ENCODE measurements around the gene NAPB. TPM values are rescaled to one million over a fixed set of nuclear protein-coding genes. Genes with fewer than 3 reads are reported as not detected.

NAPB gene
- total RNA-seq, 1 donor from 2014 or later = 7.5 TPM

- Mint-ChIP-seq H3K27ac (ENCODE audit: unreplicated experiment) (peak overlapping the region; percentile 12), H3K4me3 (ENCODE audit: unreplicated experiment) (no peak overlapping the region), H3K27me3 (ENCODE audit: low read depth) (no peaks in the 10 kb centered on the region)
These were observed 17.1 kb downstream of the NAPB start for GRCh38 chr20:23404196-23404595.

GRCh38 chr20:23403751-23404150 is 17.5 kb downstream of the NAPB start:
- no peak for DNase-seq (ENCODE audit: low spot score)
- peaks cover 40% of the 10 kb centered on the region for H3K4me1 Mint-ChIP-seq (ENCODE audit: low read depth)
- H3K27me3 Mint-ChIP-seq (ENCODE audit: low read depth) = no peaks in the 10 kb centered on the region
- H3K9me3 Mint-ChIP-seq (ENCODE audit: low read depth) = no peaks in the 10 kb centered on the region
- peak overlapping the region; percentile 12 for H3K27ac Mint-ChIP-seq (ENCODE audit: unreplicated experiment)
- H3K4me3 Mint-ChIP-seq (ENCODE audit: unreplicated experiment) = no peak overlapping the region
- no peak for TF ChIP-seq CTCF (IDR thresholded peaks at IDR 0.05)
- H3K36me3 Mint-ChIP-seq (ENCODE audit: low read depth) = peaks cover 2% of the 10 kb centered on the region

More at GRCh38 chr20:23404196-23404595, 17.1 kb downstream of the NAPB start:
- no peak for TF ChIP-seq CTCF (IDR thresholded peaks at IDR 0.05)
- Mint-ChIP-seq H3K36me3 (ENCODE audit: low read depth) (peaks cover 2% of the 10 kb centered on the region), H3K4me1 (ENCODE audit: low read depth) (peaks cover 37% of the 10 kb centered on the region), H3K9me3 (ENCODE audit: low read depth) (no peaks in the 10 kb centered on the region)
- no peak for DNase-seq (ENCODE audit: low spot score)

- Mint-ChIP-seq H3K27ac (ENCODE audit: unreplicated experiment) (no peak overlapping the region), H3K4me3 (ENCODE audit: unreplicated experiment) (no peak overlapping the region), H3K4me1 (ENCODE audit: low read depth) (peaks cover 33% of the 10 kb centered on the region), H3K27me3 (ENCODE audit: low read depth) (no peaks in the 10 kb centered on the region), H3K36me3 (ENCODE audit: low read depth) (peaks cover 2% of the 10 kb centered on the region), H3K9me3 (ENCODE audit: low read depth) (no peaks in the 10 kb centered on the region)
- no peak for DNase-seq (ENCODE audit: low spot score)
- no peak for TF ChIP-seq CTCF (IDR thresholded peaks at IDR 0.05)
These were observed 20.2 kb downstream of the NAPB start for GRCh38 chr20:23401051-23401450.

- peaks cover 2% of the 10 kb centered on the region for H3K36me3 Mint-ChIP-seq (ENCODE audit: low read depth)
- H3K9me3 Mint-ChIP-seq (ENCODE audit: low read depth) = no peaks in the 10 kb centered on the region
- TF ChIP-seq CTCF (IDR thresholded peaks at IDR 0.05) = peak; percentile 28
- no peak overlapping the region for H3K4me3 Mint-ChIP-seq (ENCODE audit: unreplicated experiment)
- H3K27ac Mint-ChIP-seq (ENCODE audit: unreplicated experiment) = peak overlapping the region; percentile 43
- DNase-seq (ENCODE audit: low spot score) = no peak
- H3K4me1 Mint-ChIP-seq (ENCODE audit: low read depth) = peaks cover 31% of the 10 kb centered on the region
- no peaks in the 10 kb centered on the region for H3K27me3 Mint-ChIP-seq (ENCODE audit: low read depth)
These were observed 21.6 kb downstream of the NAPB start for GRCh38 chr20:23399568-23400241.

GRCh38 chr20:23397961-23398360 is 23.3 kb downstream of the NAPB start:
- no peak for DNase-seq (ENCODE audit: low spot score)
- Mint-ChIP-seq H3K27me3 (ENCODE audit: low read depth) (no peaks in the 10 kb centered on the region), H3K27ac (ENCODE audit: unreplicated experiment) (peak overlapping the region; percentile 96), H3K36me3 (ENCODE audit: low read depth) (peaks cover 15% of the 10 kb centered on the region), H3K9me3 (ENCODE audit: low read depth) (no peaks in the 10 kb centered on the region), H3K4me3 (ENCODE audit: unreplicated experiment) (no peak overlapping the region), H3K4me1 (ENCODE audit: low read depth) (peaks cover 16% of the 10 kb centered on the region)
- no peak for TF ChIP-seq CTCF (IDR thresholded peaks at IDR 0.05)

All from chondrocyte (in vitro differentiated cells).